ACHN (cell line): ENCODE measurements around the gene OR6B2.

Experiments
- DNase-seq: peaks from one replicate; pipeline ENCODE4 v3.0.0-alpha.2; 2015
- in situ Hi-C: cut with HindIII; loops from 2 replicates; pipeline ENCODE4 v1.10.0; 2017; ENCODE audit warnings: low sequenced_read_pairs, low pct_ligation_motif_present, low pct_unique_long_range_greater_than_20kb

Gene OR6B2

GRCh38 chr2:239991689-239992314, 38.4 kb downstream of the OR6B2 start:
- in situ Hi-C loops: no loop called here
- DNase-seq: peak; percentile 69

GRCh38 chr2:239990966-239991365, 39.3 kb downstream of the OR6B2 start:
- in situ Hi-C loops: no loop called here
- DNase-seq: no peak

GRCh38 chr2:239985356-239985755, 44.9 kb downstream of the OR6B2 start:
- in situ Hi-C loops: no loop called here
- DNase-seq: no peak

GRCh38 chr2:239984421-239985194, 45.6 kb downstream of the OR6B2 start:
- in situ Hi-C loops: no loop called here
- DNase-seq: no peak

- in situ Hi-C loops: no loop called here
- no peak for DNase-seq
These were observed 47.0 kb downstream of the OR6B2 start for GRCh38 chr2:239983004-239983778.
